NCI-H748 treated with DMSO at 0.1 percent for 48 hours (cell line): ENCODE measurements around the gene CCN2.

Experiments used
- DNase-seq: peaks from one replicate; lab custom pipeline; 2025; lab: John Stamatoyannopoulos, UW

CCN2 gene

GRCh38 chr6:131950767-131951575, at the start of gene CCN2:
Gene CCN2, minus strand, starts transcription at chr6:131951372. Its CDS starts 200 bp downstream, at chr6:131951172.
- DNase-seq = no peak

- no peak for DNase-seq
These were observed 49.1 kb upstream of the CCN2 start for GRCh38 chr6:132000296-132000695.

- no peak for DNase-seq
These were observed 48.5 kb upstream of the CCN2 start for GRCh38 chr6:131999545-132000146.

GRCh38 chr6:131998255-131998982, 47.2 kb upstream of the CCN2 start:
- DNase-seq = no peak

GRCh38 chr6:131997429-131998153, 46.4 kb upstream of the CCN2 start:
- DNase-seq = no peak

- DNase-seq = no peak
These were observed 44.7 kb upstream of the CCN2 start for GRCh38 chr6:131995917-131996316.

GRCh38 chr6:131992557-131992956, 41.4 kb upstream of the CCN2 start:
- no peak for DNase-seq

GRCh38 chr6:131989036-131989435, 37.9 kb upstream of the CCN2 start:
- no peak for DNase-seq

GRCh38 chr6:131982740-131983259, 31.6 kb upstream of the CCN2 start:
- no peak for DNase-seq

- DNase-seq = no peak
These were observed 30.4 kb upstream of the CCN2 start for GRCh38 chr6:131981624-131981978.

GRCh38 chr6:131980791-131981623, 29.8 kb upstream of the CCN2 start:
- no peak for DNase-seq

- no peak for DNase-seq
These were observed 29.2 kb upstream of the CCN2 start for GRCh38 chr6:131980338-131980790.

- DNase-seq = no peak
These were observed 28.6 kb upstream of the CCN2 start for GRCh38 chr6:131979515-131980337.

- no peak for DNase-seq
These were observed 27.4 kb upstream of the CCN2 start for GRCh38 chr6:131978522-131978921.

- DNase-seq = no peak
These were observed 25.4 kb upstream of the CCN2 start for GRCh38 chr6:131976545-131977061.

- DNase-seq = no peak
These were observed 21.6 kb upstream of the CCN2 start for GRCh38 chr6:131972741-131973140.

- DNase-seq = no peak
These were observed 19.1 kb upstream of the CCN2 start for GRCh38 chr6:131970076-131970859.

- DNase-seq = no peak
These were observed 17.5 kb upstream of the CCN2 start for GRCh38 chr6:131968656-131969055.

- no peak for DNase-seq
These were observed 16.8 kb upstream of the CCN2 start for GRCh38 chr6:131967948-131968347.
